AG04449 (cell line): Measurements from ENCODE around the gene BCAS3.
"Not testable (repeated sequence)": the region's sequence is repeated elsewhere in the genome, so short reads cannot be mapped to it uniquely, and the experiment has no call there.

Source experiments
- CTCF ChIA-PET: fragments of 350-600 bp; formaldehyde crosslinking; extraction: SDS; loops from one replicate; lab custom pipeline; 2021; ENCODE audit warnings: antibody characterized with exemption; lab: Yijun Ruan, JAX
- POLR2A ChIA-PET: fragments of 400-600, 350-600 bp; formaldehyde crosslinking; extraction: SDS; loops from one replicate; lab custom pipeline; 2020; ENCODE audit warnings: antibody characterized with exemption, inconsistent platforms; lab: Yijun Ruan, JAX
- DNase-seq: peaks from one replicate; pipeline ENCODE4 v3.0.0-alpha.2; 2010; ENCODE audit warnings: low read depth, low spot score
- H3K4me3 ChIP-seq: 2 replicates; pipeline ENCODE4 v1.5.1; 2011; ENCODE audit warnings: low read depth, mild to moderate bottlenecking, control low read depth, low read length
- CTCF ChIP-seq: IDR thresholded peaks from one replicate; pipeline ENCODE4 v1.5.1; 2011; ENCODE audit warnings: mild to moderate bottlenecking, moderate library complexity, low read length, control low read depth, inconsistent platforms; ENCODE audit not compliant: insufficient read depth; ENCODE audit errors: missing control alignments

BCAS3 gene

DNA sequence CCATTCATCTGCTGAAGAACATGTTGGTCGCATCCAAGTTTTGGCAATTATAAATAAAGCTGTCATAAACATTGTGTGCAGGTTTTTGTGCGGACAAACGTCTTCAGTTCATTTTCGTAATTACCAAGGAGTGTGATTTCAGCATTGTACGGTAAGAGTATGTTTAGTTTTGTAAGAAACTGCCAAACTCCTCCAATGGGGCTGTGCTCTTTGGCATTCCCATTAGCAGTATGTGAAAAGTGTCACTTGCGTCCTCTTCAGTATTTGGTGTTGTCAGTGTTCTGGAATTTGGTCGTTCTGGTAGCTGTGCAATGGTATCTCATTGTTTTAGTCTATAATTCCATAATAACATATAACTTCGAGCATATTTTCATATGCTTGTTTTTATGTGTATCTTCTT is 120.9 kb downstream of the BCAS3 start:
- ChIA-PET CTCF (no interaction called here), POLR2A (interaction anchor here (0.6 kb wide), 1 partner anchor 196 kb away, joined by 3 read pairs; no protein-coding TSS in a partner anchor)
- DNase-seq = no peak
- no peak for TF ChIP-seq CTCF
- H3K4me3 ChIP-seq = no peak overlapping the region

DNA sequence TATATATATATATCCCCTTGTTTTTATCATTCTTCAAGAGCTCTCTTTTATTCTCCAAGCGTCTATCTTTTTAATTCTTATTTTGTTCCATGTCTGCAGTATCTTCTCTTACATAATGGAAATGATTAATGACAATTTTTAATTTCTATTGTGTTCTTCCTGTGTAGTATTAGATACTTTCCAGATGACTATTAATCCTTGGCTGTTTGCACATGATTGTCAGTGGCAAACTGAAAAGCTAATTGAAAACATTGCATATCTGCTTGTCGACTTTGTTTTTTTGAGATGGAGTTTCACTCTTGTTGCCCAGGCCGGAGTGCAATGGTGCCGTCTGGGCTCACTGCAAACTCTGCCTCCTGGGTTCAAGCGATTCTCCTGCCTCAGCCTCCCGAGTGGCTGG is 124.7 kb downstream of the BCAS3 start:
- ChIA-PET POLR2A (no interaction called here), CTCF (no interaction called here)
- no peak for DNase-seq
- no peak overlapping the region for H3K4me3 ChIP-seq
- TF ChIP-seq CTCF = no peak

- no peak for DNase-seq
- POLR2A ChIA-PET = no interaction called here
- TF ChIP-seq CTCF = no peak
Observed at GRCh38 chr17:60803059-60803458, 125.4 kb downstream of the BCAS3 start.

DNA sequence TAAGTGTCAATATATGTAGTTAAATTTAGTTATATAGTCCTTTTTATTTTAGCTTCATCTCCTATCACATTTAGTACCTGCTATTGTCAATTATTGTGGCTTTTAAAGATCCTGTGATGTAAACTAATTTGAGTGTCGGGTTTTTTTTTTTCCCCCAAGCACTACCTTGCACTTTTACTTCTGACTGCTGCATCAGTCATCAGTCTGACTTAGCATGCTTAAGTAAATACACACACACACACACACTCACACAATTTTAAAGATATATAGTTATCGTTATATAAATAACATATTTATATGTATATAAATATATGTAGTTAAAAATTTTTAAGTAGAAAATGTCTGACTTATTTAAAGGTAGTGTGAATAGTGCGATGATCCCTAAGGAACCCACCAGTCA is 127.2 kb downstream of the BCAS3 start:
- ChIA-PET POLR2A (no interaction called here), CTCF (no interaction called here)
- no peak for TF ChIP-seq CTCF

More at GRCh38 chr17:60803059-60803458, 125.4 kb downstream of the BCAS3 start:
- H3K4me3 ChIP-seq = no peak overlapping the region
- CTCF ChIA-PET = no interaction called here

GRCh38 chr17:60809421-60809820 is 131.8 kb downstream of the BCAS3 start:
- no peak overlapping the region for H3K4me3 ChIP-seq
- CTCF ChIA-PET = no interaction called here
- POLR2A ChIA-PET = no interaction called here
- no peak for DNase-seq
- no peak for TF ChIP-seq CTCF

More for the DNA sequence above, 127.2 kb downstream of the BCAS3 start:
- H3K4me3 ChIP-seq = no peak overlapping the region
- no peak for DNase-seq

DNA sequence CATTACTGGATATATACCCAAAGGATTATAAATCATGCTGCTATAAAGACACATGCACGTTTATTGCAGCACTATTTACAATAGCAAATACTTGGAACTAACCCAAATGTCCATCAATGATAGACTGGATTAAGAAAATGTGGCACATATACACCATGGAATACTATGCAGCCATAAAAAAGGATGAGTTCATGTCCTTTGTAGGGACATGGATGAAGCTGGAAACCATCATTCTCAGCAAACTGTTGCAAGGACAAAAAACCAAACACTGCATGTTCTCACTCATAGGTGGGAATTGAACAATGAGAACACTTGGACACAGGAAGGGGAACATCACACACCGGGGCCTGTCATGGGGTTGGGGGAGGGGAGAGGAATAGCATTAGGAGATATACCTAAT is 137.3 kb downstream of the BCAS3 start:
- POLR2A ChIA-PET, DNase-seq, CTCF ChIA-PET, H3K4me3 ChIP-seq: not testable (repeated sequence)

DNA sequence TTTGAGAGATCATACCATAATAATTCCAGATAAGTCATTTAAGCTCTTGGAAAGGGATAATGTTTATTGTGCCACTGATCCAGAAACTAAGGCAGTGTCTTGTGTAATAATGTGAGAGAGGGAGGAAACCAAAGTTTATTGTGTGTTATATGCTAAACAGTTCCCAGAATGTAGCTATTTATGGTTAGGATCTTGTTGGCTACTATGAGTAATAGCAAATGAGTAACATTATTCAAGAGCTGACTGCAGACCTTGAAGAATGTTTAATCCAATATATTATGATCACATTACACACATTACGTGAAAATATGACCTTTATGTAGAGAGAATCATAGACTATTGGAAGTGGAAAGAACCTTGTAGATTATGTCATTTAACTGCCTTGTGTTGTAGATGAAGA is 139.5 kb downstream of the BCAS3 start:
- H3K4me3 ChIP-seq = no peak overlapping the region
- ChIA-PET CTCF (interaction anchor here (1.2 to 1.3 kb wide), 2 partner anchors 10 to 97 kb away, joined by 5 to 6 read pairs; no protein-coding TSS in a partner anchor), POLR2A (no interaction called here)
- DNase-seq = peak; percentile 82
- TF ChIP-seq CTCF = no peak
